HG03196 (cell line): Measurements from ENCODE around the gene DBF4B.

Source experiments
- ATAC-seq: cut with Tn5 transposase; IDR thresholded peaks from one replicate; pipeline ENCODE4 v1.9.1; 2021; ENCODE audit not compliant: unreplicated experiment

Gene DBF4B

DNA sequence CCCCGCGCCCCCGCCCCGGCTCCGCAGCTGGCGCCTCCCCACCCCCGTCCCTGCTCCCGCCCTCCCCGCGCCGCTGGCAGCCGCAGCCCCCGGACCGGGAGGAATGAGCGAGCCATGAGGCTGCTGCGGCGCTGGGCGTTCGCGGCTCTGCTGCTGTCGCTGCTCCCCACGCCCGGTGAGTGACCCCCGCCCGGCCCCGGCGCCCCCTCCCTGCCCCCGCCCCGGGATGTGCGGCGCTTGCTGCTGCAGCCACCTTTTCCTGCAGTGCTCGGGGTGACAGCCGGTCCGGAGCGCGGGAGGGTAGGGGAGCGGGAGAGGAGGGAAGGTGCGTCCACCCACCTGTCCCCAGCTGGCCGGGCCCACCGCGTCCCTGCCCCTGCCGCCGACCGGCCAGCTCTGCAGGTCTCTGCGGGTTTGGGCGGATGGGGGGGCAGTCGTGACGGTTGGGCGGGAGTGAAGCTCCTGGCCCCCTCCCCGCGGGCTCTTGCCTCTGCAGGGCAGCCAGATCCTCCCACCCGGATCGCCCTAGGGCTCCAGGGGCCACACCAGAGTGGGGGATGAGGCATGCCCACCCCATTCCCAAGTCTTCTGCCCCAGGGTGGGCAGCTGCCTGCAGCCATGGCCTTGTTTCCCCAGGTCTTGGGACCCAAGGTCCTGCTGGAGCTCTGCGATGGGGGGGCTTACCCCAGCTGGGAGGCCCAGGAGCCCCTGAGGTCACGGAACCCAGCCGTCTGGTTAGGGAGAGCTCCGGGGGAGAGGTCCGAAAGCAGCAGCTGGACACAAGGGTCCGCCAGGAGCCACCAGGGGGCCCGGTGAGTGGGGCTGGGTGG, 50.8 kb downstream of the DBF4B start:
- ATAC-seq, result no peak

DNA sequence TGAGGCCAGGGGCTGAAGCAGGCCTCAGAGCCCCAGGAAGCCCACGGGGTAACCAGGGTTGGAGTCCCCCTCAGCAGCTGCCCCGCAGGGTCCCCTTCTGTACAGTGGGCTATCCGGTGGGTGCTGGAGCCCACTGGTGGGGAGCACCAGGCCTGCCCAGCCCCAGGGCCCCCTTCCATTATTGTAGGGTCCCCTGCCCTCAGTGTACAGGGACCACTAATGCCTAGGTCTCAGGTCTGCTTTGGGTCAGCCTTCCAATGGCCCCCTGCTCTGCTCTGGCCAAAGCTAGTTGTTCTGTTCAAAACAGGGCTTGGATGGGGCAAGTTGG, 51.4 kb downstream of the DBF4B start:
- ATAC-seq, result no peak

DNA sequence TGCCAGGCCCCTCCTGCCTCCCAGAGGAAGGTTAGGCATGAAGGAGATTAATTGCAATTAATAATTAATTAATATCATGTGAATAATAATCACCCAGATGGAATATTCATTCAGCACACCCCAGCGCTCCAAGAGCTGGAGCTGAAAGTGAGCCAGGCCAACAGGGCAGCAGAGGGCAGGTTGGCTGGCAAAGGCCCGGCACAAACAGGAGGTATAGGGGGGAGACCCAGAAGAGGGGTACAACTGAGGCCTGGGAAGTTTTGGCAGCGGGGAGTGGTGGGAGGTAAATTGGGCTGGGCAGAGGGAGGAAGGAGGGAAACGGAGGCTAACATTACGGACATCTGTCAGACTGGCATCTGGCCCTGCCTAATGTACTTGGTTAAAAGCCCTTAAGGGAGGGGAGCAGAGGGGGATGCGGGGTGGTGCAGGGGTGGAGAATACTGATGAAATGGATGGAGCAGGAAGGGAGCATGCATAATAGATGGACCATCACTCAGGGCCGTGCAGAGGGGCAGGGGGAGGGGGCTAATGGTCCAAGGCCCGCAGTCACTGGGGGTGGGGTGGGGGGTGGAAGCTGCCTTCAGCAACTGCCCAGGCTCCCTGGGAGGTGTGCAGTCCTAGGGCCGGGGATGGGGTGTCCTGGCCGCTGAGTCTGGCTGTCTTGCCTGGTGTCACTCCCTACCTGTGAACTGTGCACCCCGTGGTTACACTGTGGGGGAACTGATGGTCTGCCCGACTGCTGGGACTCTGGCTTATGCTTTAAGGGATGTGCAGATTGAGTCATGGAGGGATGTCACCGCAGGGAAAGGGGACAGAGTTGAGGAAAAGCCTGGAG, 52.2 kb downstream of the DBF4B start:
- ATAC-seq, result no peak

DNA sequence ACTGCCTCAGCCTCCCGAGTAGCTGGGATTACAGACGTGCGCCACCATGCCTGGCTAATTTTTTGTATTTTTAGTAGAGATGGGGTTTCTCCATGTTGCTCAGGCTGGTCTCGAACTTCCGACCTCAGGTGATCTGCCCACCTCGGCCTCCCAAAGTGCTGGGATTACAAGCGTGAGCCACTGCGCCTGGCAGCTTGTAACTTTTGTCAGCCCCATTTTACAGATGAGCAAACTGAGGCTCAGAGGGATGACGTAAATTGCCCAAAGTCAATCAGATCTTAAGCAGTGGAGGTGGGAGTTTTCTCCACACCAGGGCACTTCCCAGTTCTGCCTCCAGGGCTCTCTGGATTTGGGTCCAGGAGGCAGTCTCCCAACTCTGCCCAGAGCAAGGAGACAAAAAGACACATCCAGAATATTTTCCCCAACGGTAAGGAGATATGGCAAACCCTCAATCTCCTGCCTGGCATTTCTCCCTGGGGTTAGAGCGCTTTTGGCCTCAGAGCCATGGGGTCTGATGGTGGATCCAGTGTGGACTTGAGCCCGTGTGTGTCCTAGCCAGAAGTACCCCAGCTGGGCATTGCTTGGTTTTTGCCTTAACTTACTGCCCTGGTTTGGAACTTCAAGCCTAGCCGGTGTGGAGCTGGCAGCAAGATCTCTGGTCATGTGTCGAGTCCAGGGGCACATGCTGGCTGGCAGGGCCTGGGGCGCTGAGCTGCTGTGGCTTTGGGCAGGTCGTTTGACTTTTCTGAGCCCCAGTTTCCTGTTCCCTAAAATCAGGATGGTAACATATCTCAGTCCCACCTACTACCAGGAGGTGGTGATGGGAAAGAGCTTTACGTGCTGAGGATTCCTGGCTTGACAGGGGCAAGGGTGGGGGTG, 53.7 kb downstream of the DBF4B start:
- no peak for ATAC-seq

DNA sequence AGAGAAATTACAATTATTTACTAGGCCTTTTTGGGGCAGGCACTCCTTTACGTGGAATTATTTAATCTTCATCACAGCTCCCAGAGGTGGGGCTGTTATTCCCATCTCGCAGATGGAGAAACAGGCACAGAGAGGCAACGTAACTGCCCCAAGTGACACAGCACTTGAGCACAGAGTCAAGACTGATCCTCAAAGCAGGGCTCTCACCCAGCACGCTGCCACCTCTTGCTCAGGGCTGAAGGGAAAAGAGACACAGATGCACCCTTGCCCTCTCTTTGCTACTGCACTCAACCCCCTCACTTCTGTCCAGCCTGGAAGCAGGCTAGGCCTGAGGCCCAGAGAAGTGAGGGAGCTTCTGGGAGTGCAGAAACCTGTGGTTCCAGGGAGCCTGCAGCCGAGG, 54.7 kb downstream of the DBF4B start:
- no peak for ATAC-seq

DNA sequence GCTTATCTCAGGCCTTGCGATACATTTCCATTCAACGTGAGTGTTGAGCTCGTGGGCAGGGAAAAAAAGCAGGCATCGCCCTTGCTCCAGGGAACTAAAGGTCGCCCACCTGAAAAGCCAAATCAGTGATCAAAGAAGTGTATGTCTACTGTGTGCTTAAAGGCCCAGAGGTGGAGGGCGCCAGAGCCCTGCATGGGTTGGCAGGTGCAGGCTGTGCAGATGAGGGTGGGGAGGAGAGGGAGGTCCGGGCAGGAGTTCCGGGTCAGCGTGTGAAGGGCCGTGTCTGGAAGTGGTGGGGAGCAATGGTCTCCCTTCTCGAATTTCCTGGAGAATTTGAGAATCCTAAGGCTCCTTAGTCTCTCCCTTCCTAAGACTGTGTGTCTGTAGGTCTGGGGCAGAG, 57.5 kb downstream of the DBF4B start:
- no peak for ATAC-seq

DNA sequence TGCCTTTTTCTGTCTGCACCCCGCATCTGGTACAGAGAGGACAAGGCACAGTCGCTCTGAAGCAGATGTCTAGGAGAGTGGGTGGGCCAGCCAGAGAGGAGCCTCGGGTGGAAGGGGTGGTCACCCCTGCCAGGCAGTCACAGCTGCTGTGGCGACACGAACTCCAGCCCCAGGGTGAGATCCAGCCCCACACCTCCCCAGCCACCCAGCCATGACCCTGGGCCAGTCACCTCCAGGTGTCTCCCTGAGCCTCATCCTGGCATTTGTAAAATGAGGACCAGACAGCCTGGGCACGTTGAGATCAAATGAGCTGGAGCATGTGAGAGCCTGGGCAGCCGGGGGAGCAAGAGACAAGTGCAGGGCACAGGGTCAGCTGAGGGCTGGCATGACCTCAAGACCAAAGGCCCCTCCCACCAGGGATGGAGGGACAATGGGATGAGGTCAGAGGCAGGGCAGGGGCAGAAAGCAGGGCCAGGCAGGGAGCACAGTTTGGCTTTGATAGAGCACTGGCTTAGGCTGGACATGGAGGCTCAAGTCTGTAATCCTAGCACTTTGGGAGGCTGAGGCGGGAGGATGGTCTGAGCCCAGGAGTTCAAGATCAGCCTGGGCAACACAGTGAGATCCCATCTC, 58.1 kb downstream of the DBF4B start:
- ATAC-seq, result no peak

DNA sequence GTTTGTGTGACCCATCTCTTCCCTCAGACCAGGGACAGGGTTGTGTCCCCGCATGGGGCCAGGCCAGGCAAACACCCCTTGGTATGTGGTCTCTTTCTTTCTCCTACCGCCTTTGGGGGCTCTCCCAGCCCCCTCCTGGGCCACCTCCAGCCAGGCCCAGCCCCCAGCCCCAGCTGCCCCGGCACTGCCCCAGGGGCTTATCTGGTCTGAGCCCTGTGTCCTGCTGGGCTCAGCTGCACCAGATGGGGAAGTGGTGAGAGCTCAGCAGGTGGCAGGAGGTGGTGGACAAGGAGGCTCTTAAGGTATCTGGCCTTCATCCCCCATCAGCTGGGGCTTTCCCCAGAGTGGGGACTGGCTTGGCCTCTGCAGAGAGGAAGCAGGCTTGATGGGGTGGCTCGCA, 59.0 kb downstream of the DBF4B start:
- no peak for ATAC-seq

DNA sequence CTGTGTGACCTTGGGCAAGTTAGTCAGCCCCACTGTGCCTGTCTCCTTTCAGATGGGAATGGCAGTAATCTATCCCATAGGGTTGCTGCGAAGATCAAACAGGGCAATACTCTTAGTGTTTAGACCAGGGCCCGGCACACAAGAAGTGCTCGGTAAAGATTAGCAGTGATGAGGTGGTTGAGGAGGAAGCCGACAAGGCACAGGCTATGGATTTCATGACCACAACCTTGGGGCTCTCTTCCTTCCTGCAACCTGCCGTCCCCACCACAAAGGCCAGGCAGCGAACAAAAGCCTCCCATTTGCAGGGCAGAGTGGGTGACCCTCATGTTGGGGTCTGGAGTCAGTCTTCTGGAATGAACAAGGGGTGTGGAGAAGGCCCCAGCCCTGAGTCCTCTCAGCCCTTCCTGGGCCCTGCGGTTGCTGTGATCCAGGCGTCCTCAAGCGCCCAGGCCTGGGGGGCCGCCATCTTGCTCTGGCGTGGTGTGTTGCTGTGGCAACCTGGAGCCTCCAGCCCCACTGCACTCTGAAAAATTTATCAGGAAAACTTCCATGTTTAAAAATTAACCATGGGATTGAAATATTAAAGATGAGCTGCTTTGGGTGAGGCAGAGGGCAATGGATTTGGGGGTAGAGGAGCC, 60.2 kb downstream of the DBF4B start:
- ATAC-seq, result no peak

DNA sequence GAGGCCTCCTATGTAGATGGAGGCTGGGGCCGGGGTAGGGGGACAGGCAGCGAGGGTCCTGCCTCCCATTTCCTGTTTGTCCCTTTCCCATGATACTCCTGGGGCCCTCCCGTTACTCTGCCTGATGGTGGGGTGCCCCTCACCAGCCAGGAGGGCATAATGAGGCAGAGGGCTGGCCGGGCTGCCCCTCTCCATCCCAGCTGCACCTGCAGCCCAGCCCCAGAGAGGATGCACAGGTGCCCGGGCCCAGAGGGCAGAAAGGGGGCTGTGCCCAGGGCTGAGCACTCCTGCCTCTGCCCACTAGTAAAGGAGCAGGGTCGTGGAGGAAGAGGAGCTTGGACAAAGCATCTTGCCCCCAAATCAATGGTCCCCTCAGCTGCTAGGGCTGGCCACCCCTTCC, 60.8 kb downstream of the DBF4B start:
- no peak for ATAC-seq

DNA sequence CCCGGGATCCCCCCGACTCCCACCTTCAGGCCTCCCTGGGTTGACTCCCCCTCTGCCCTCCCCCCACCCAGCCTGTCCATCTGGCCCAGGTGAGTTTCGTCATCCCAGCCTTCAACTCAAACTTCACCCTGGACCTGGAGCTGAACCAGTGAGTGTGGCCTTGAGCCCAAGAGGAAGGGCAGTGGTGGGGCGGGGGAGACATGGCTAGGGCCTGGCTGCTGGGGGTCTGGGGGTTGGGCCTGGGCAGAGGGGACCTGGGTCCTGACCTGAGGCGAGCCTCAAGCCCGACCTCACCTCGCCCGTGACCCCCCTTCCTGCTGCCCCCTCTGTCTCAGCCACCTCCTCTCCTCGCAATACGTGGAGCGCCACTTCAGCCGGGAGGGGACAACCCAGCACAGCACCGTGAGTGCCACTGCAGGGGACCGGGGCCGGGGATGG, 61.2 kb downstream of the DBF4B start:
- ATAC-seq, result no peak

DNA sequence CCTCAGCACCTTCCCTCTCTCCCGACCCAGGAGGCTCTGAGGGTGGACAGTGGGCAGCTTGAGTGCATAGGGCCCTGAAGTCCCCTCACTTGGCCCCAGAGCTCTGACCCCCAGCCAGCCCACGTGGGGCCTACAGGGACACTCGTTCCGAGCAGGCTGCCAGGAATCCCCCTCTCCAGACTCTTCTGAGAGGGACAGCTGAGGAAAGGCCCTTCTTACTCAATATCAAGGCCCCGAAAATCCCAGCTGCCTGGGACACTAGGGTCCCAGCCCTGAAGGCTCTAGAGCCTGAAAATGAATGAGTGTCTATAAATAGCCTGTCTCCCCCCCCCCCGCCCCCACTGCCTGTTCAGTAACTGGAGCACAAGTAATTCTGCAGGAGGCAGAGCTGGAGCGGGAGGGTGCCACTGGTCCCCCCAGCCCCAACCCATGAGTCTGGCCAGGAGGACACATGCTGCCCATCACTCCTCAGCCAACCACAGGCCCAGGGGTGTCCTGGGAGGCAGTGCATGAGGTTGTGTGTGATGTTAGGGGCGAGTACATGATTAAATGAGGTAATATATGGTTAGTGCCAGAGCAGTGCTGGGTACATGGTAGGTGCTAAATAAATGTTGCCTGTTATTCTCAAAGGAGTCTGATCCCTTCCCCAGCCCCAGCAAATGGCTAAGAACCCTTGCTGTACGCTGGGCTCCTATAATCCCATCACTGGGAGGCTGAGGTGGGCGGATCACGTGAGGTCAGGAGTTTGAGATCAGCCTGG, 61.9 kb downstream of the DBF4B start:
- no peak for ATAC-seq

DNA sequence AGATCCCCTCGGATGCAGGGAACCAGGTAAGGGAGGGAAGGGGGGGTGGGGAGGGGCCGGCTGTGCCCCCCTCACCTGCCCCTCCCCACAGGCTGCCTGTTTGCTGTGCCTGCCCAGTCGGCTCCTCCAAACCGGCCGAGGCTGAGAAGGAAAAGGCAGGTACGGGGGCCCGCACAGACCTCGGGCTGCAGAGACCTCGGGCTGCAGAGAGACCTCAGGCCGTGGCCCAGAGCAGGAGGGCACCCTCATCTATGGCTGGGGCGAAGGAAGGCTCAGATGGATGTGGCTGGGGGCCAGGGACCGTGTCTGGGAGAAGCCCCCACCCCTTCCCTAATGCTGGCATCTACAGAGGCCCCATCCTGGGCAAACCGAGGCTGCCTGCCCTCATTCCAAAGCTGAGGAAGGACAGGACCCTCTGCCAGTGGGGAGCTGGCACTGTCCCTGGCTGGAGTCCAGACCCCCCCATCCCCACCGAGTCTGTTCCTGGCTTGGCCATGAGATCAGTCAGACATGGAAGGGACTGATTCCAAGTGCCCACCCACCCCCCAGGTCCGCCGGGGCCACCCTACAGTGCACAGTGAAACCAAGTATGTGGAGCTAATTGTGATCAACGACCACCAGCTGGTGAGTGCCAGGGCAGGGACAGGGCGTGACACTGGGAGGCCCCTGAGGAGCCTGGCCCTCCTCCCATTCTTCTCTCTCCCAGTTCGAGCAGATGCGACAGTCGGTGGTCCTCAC, 64.0 kb downstream of the DBF4B start:
- ATAC-seq, result no peak

DNA sequence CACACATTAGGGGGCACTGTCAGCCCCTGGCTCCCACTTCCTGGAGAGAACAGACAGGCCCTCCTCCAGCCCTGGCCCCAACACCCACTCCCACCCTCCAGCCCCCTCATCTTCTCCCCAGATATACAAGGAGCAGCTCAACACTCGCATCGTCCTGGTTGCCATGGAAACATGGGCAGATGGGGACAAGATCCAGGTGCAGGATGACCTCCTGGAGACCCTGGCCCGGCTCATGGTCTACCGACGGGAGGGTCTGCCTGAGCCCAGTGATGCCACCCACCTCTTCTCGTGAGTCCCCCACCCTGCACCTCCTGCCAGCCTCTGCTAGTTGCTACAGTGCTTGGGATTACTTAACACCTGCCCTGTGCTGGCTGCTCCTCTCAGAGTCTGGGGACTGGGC, 64.7 kb downstream of the DBF4B start:
- ATAC-seq, result no peak

DNA sequence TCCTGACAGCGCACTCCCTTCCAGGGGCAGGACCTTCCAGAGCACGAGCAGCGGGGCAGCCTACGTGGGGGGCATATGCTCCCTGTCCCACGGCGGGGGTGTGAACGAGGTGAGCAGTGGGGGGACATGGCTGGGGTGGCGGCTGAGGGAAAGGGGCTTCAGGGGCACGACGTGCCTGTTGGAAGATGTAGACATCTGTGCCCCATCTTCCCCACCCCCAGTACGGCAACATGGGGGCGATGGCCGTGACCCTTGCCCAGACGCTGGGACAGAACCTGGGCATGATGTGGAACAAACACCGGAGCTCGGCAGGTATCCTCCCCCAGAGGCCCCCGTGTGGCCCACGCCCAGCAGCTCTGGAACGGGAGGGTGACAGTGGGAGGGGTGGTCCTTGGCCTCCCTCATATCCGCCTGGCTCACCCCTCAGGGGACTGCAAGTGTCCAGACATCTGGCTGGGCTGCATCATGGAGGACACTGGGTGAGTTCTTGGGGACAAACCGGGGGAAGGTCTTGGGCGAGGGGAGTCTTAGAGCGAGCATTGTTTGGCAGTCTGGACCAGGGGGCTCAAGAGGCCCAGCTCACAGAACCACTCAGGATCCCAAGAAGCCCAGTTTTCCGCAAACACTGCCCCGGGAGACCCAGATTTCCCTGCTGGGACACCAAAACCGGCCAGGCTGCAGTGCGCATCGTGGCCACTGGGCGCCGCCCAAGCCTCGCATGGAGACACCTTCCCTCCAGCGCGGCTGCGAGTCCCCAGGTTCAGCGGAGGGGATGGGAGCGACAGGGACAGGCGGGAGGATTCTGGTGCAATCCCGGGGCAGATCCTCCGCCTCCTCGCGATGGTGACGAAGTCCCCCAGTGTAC, 66.0 kb downstream of the DBF4B start:
- no peak for ATAC-seq

DNA sequence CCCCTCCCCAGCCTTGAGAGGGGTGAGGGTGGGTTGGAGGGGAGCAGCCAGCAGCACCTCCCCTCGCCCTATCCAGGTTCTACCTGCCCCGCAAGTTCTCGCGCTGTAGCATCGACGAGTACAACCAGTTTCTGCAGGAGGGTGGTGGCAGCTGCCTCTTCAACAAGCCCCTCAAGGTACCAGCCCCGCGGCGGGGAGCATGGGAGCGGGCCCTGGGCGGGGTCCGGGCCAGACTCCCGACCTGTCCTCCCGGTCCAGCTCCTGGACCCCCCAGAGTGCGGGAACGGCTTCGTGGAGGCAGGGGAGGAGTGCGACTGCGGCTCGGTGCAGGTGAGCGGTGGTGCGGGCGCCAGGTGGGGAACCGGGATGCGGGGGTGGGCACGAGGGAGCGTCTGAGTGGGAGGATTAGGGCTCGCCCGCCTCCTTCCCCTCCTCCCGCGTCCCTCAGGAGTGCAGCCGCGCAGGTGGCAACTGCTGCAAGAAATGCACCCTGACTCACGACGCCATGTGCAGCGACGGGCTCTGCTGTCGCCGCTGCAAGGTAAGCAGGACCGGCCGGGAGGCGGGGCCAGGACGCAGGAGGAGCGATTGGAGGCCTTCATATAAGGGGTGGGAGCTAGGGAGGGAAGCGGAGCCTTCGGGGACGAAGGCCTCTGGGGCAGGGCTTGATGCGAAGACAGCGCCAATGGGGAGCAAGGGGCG, 66.8 kb downstream of the DBF4B start:
- ATAC-seq, result peak; percentile 73

DNA sequence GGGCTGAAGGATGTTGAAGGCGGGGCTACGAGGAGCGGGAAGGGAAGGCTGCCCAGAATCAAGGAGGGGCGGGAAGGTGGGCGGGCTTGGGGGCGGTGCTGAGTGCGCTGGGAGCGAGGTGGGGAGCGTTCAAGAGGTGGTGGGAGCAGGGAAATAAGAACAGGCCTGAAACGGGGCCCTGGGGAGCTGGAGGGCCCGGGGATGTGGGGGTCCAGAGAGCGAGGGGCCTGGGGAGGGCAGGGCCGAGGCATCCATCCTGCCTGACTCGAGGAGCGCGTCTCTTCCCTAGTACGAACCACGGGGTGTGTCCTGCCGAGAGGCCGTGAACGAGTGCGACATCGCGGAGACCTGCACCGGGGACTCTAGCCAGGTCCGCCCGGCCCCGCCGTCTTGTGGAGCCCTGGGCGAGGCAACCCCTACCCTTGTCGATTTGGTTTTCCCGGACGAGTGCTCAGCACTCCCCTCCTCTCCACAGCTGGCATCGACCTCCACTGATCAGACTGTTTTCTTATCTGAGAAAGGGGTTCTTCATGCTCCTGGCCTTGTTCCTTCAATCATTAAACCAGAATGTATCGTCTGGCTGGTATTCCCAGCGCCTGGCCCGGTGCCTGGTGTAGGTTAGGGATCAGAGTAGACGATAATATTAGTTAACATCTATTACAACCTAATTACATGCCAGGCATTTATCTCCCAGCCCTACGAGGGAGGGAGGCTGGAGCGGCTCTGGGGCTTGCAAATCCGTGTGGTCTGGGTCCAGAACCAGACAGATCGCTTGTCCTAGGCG, 67.6 kb downstream of the DBF4B start:
- no peak for ATAC-seq
